NCI-H146 treated with DMSO at 0.1 percent for 48 hours (cell line): ENCODE measurements around the gene MKLN1.
"Not testable (repeated sequence)": the region's sequence is repeated elsewhere in the genome, so short reads cannot be mapped to it uniquely, and the experiment has no call there.

Experiments
- DNase-seq: peaks from one replicate; lab custom pipeline; 2025; ENCODE audit not compliant: unreplicated experiment; lab: John Stamatoyannopoulos, UW

MKLN1 gene

DNA sequence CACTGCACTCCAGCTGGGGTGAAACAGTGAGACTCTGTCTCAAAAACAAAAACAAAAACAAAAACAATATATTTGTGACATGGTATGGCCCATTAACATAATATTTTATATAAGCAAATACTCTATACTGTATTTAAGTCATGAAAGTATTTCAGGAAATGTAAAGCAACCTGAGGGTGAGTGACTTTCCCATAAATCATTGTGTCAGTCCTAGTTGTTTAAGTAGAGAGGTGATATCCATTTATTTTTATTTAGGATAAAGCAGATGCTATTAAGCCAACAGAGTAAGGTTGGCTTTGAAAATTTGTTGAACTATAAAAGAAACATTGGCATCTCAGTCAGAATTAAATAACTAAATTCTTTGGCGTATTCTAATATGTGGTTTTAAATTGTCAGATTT, 60.5 kb downstream of the MKLN1 start:
- DNase-seq, result no peak

- no peak for DNase-seq
These were observed 62.6 kb downstream of the MKLN1 start for GRCh38 chr7:131390275-131390674.

- no peak for DNase-seq
These were observed 63.5 kb downstream of the MKLN1 start for GRCh38 chr7:131391145-131391544.

DNA sequence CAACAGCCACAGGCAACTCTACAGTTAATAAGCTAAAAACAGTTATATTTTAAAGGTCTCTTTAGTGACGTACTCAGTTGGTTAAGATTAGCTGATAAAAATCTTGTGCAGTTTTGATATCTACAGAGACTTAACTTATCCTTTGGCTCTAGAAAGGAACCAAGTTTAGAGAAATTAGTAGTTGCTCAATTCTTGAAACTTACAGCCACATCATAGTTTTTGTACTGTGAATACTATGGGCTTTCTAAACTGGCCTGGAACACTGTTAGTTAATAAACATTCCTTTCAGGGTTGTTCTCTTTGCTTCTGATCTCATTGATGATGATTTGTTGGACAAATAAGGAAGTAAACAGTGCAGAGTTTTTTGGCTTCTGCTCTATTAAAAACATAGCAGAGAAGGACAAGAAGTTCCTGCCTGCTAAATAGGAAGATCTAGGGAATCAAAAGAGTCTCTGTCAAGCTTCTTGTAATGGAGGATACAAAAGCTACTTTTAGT, 73.1 kb downstream of the MKLN1 start:
- DNase-seq, result no peak

- DNase-seq, result no peak
These were observed 73.5 kb downstream of the MKLN1 start for GRCh38 chr7:131401194-131401593.

DNA sequence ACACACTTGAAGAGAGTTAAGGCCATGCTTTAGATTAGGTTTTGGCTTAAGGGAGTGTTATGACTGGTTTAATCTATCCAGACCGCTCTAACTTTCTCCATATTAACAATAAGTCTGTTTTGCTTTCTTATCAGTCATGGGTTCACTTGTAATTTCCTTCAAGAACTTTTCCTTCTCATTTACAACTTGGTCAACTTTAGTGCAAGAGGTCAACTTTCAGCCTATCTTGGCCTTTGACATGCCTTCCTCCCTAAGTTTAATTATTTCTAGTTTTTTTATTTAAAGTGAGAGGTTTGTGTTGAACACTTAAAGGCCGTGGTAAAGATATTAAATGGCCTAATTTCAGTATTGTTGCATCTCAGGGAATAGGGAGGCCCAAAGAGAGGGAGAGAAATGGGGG, 75.6 kb downstream of the MKLN1 start:
- DNase-seq, result no peak

DNA sequence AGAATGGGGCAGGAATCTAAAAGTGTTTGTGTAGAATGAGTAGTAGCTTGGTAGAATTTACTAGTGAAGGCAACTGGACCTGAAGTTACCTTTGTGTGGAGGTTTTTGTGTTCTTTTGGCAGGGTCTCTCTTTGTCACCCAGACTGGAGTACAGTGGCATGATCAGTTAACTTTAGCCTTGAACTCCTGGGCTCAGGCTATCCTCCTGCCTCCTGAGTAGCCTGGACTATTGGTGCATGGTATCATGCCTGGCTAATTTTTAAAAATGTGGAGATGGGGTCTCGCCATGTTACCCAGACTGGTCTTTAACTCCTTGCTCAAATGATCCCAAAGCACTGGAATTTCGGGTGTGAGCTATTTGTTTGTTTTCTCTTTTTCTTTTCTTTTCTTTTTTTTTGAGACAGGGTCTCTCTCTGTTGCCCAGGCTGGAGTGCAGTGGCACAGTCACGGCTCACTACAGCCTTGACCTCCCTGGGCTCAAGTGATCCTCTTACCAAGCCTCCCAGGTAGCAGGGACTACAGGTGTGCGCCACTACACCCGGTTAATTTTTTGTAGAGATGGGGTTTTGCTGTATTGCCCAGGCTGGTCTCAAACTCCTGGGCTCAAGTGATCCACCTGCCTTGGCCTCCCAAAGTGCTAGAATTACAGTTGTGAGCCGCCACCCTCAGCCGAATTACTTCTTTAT, 76.7 kb downstream of the MKLN1 start:
- no peak for DNase-seq

GRCh38 chr7:131409129-131409766, 81.6 kb downstream of the MKLN1 start:
- no peak for DNase-seq

DNA sequence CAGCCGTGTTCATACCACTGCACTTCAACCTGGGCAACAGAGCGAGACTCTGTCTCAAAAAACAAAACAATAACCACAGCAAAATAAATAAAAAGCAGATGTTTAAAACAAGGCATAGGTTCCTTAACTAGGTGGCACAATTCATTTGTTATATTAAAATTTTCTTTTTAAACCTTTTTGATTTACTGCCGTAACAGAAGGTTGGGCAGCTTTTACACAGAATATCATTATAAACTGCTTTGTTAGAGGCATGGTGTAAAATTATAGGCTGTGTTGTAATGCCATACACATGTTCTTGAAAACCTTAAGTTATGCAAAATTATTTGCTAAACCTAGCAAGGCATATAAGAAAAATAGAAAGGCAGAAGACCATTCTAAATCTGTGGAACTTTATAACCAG, 84.4 kb downstream of the MKLN1 start:
- no peak for DNase-seq

GRCh38 chr7:131413711-131414110, 86.0 kb downstream of the MKLN1 start:
- no peak for DNase-seq

- DNase-seq, result peak; percentile 8
These were observed 96.6 kb downstream of the MKLN1 start for GRCh38 chr7:131424219-131424822.

DNA sequence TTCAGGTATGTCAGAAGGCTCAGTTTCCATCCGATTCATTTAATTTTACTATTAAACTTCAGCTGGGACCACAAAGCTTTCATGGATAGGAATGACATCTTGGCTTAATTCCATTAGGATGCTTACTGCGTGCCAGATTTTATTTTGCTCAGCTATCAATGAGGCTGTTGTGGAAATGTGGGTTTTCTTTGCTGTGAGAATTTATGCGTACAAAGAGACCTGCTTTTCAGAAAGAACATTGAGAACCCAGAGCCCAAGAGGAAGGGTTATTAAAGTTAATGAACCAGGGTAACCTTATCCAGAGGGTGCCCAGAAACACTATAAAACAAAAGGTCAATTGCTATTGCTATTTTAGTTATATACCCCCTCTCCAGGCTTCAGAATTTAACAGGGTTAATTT, 98.3 kb downstream of the MKLN1 start:
- no peak for DNase-seq

DNA sequence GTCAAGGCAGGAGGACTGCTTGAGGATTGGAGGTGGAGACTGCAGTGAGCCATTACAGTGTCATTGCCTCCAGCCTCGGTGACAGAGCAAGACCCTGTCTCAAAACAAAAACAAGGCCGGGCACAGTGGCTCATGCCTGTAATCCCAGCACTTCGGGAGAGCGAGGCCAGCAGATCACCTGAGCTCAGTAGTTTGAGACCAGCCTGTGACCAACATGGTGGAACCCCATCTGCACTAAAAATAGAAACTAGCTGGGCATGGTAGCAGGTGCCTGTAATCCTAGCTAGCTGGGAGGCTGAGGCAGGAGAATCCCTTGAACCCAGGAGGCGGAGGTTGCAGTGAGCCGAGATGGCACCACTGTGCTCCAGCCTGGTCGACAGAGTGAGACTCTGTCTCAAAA, 103.2 kb downstream of the MKLN1 start:
- not testable (repeated sequence) for DNase-seq

- DNase-seq, result peak; percentile 35
These were observed 103.6 kb downstream of the MKLN1 start for GRCh38 chr7:131431289-131431688.

GRCh38 chr7:131431756-131432155, 104.1 kb downstream of the MKLN1 start:
- no peak for DNase-seq

DNA sequence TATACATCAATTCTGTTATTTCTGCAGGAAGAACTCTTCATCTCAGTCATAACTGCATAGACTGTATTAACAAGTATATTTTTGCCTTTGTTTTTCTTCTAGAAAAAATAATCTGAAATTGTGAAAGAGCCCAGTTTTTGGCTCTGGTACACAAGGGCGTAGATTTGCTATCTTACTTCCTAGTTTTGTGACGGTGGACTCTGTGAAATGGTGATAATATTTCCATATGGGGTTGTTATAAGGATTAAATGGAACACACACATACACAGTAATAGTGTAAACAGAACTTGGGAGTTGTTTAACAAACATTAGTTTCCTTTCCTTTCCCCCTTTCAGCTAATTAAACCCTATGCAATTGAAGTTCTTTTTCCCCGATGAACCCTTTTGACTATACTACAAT, 108.7 kb downstream of the MKLN1 start:
- no peak for DNase-seq

GRCh38 chr7:131438969-131439368, 111.3 kb downstream of the MKLN1 start:
- no peak for DNase-seq

DNA sequence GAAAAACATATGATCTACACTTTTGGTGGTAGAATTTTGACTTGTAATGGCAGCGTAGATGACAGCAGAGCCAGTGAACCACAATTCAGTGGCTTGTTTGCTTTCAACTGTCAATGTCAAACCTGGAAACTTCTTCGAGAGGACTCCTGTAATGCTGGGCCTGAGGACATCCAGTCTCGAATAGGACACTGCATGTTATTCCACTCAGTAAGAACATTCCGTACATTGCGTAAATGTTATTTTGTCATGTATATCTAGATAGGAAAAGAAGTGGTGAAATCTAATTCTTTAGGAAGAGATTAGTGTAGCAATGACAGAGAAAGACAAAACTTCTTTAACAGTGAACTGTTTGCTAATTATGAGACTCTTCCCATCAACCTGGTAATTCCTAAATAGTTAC, 115.8 kb downstream of the MKLN1 start:
- DNase-seq, result no peak

- no peak for DNase-seq
These were observed 117.0 kb downstream of the MKLN1 start for GRCh38 chr7:131444683-131445082.

DNA sequence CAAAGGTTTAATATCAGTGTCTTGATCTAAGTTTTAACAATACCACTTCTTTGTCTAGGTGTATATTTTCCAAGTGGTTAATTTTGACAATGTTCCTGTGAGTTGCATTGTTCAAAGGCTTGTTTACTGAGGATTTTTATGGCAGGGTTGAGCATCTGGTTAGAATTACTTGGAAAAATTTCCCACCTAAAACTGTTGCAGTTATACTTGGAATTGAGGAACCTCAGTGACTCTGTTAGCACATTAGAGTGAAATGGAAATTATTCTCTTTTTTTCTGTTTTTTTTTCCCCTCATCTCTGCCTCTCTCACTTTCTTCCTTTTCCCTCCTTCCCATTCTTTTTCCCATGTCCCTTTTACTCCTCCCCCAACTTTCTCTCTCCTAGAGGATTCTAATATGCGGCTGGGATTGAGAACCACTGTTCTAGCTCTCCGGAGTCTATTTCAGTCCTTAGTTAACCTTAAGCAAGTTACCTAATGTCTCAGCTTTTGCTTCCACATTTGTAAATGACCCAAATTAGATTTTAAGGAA, 121.8 kb downstream of the MKLN1 start:
- DNase-seq, result no peak

DNA sequence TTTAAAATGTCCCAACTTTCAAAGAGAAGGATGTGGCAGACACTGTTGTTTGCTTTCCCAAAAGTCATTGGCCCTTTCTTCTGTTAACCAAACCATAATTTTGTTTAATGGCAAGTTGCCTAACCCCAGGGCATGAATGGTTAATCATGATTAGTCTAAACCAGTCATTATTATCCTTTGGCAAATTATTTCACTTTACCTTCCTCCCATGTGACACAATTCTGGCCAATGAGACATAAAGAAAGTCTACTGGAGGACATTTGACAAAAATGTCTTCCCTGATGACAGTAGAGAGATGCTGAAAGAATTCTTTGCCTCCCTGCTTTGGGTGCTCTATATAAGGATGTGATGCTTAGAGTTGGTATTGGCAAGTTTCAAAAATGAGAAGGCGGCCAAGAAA, 126.8 kb downstream of the MKLN1 start:
- DNase-seq, result no peak

DNA sequence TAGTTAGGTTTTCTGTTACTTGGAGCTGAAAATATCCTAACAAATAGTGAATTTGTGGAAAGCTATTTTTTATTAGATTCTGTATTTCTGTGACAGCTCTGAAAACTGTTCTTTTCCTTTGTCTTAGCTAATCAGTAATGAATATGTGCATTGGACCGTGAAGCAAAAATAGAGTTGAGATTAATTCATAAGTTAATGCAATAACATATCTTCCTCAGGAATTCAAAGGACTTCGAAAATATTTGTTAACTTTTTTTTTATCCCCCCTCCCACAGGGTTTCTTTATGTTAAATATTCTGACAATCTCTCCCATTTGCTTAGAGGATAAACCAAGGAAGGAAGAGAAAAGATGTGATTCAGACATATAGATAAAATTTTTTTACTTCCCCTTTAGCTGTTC, 127.3 kb downstream of the MKLN1 start:
- no peak for DNase-seq
